ENCODE results near the gene TSPAN18. TPM values are rescaled to one million over a fixed set of nuclear protein-coding genes. Genes with fewer than 3 reads are reported as not detected.

TSPAN18 gene
- total RNA-seq, 1 experiment from 2014 or later: 18.3 TPM

GRCh38 chr11:44755556-44756523, 29.1 kb downstream of the TSPAN18 start (continued):
- no peak for TF ChIP-seq CTCF (IDR thresholded peaks at IDR 0.05 in 2 of 3, conservative IDR thresholded peaks at IDR 0.05 in 1 of 3; ENCODE audit: borderline replicate concordance in 1 of 3, insufficient read depth in 1 of 3, low read depth in 2 of 3, low read length in 2 of 3)

- no peak for DNase-seq (ENCODE audit: low read depth, low spot score)
- no peak overlapping the region for H3K27ac ChIP-seq (ENCODE audit: low read depth, low read length)
- CTCF ChIA-PET: no interaction called here
These were observed 32.2 kb downstream of the TSPAN18 start for GRCh38 chr11:44758983-44759382.

More at GRCh38 chr11:44758983-44759382, 32.2 kb downstream of the TSPAN18 start:
- H3K79me2 ChIP-seq (ENCODE audit: insufficient read depth, low read length): no peaks in the 10 kb centered on the region
- no TSS peak for BruUV-seq (replicated peaks)
- no peak for ATAC-seq
- H3K36me3 ChIP-seq (ENCODE audit: control insufficient read depth in 1 of 2, insufficient read depth in 2 of 2, low read length in 2 of 2): no peaks in the 10 kb centered on the region
- no peaks in the 10 kb centered on the region for H4K20me1 ChIP-seq (ENCODE audit: insufficient read depth)
- no peak overlapping the region for H2AFZ ChIP-seq (ENCODE audit: low read depth, low read length, poor library complexity, severe bottlenecking)
- RAD21 ChIA-PET (ENCODE audit: low non-redundant PET in 1 of 2, low total read pairs in 2 of 2, uncharacterized antibody in 2 of 2, unreplicated experiment in 2 of 2): no interaction called here
- H3K4me1 ChIP-seq (ENCODE audit: control insufficient read depth in 1 of 2, insufficient read depth in 2 of 2, low read length in 2 of 2): peaks cover 7 to 15% of the 10 kb centered on the region in 2 experiments; a peak in 3 of 4 replicates
- H3K9ac ChIP-seq (ENCODE audit: low read length): no peak overlapping the region
- POLR2A ChIA-PET: no interaction called here
- H3K27me3 ChIP-seq (ENCODE audit: insufficient read depth, low read length): no peaks in the 10 kb centered on the region
- no peak for TF ChIP-seq ZFX (IDR thresholded peaks at IDR 0.05)
- TF ChIP-seq EZH2phosphoT487 (IDR thresholded peaks at IDR 0.05; ENCODE audit: borderline replicate concordance): no peak
- no peak for TF ChIP-seq CEBPB (IDR thresholded peaks at IDR 0.05; ENCODE audit: low read depth)
- no peak for TF ChIP-seq EZH2 (IDR thresholded peaks at IDR 0.05)
- no peak for TF ChIP-seq ZNF274 (IDR thresholded peaks at IDR 0.05; ENCODE audit: low read depth, low read length)
- TF ChIP-seq POLR2AphosphoS5 (IDR thresholded peaks at IDR 0.05; ENCODE audit: low read depth, low read length): no peak
- no peak for TF ChIP-seq CTCF (IDR thresholded peaks at IDR 0.05 in 2 of 3, conservative IDR thresholded peaks at IDR 0.05 in 1 of 3; ENCODE audit: borderline replicate concordance in 1 of 3, insufficient read depth in 1 of 3, low read depth in 2 of 3, low read length in 2 of 3)
- no peak for TF ChIP-seq RAD21 (IDR thresholded peaks at IDR 0.05; ENCODE audit: low read depth)
- TF ChIP-seq CBX3 (IDR thresholded peaks at IDR 0.05; ENCODE audit: low read depth): no peak
- TF ChIP-seq TCF7L2 (IDR thresholded peaks at IDR 0.05; ENCODE audit: borderline replicate concordance, extremely low read depth, insufficient read depth, insufficient read length): no peak
- no peak for TF ChIP-seq SIN3A (IDR thresholded peaks at IDR 0.05; ENCODE audit: low read depth)
- no peak for TF ChIP-seq ZBTB33 (IDR thresholded peaks at IDR 0.05; ENCODE audit: extremely low read depth, insufficient replicate concordance, low read length)
- TF ChIP-seq ATF3 (IDR thresholded peaks at IDR 0.05): no peak
- H3K9me2 ChIP-seq (ENCODE audit: insufficient read depth): no peaks in the 10 kb centered on the region
- H3K9me3 ChIP-seq (ENCODE audit: control insufficient read depth in 1 of 2, insufficient read depth in 1 of 2, low read depth in 1 of 2, low read length in 2 of 2): no peaks in the 10 kb centered on the region
- intact Hi-C loops (cut with micrococcal nuclease): no loop called here
- no peak overlapping the region for H3K4me2 ChIP-seq (ENCODE audit: low read length)
- H3K4me3 ChIP-seq (replicated peaks in 1 of 2; ENCODE audit: low read depth in 1 of 2, low read length in 2 of 2): no peak overlapping the region

Measured in HCT116 (cell line).